Daoy (cell line): ENCODE data around the gene OR1J1. TPM values are rescaled to one million over a fixed set of nuclear protein-coding genes. Genes with fewer than 3 reads are reported as not detected.
A peak's percentile ranks its signal among the peaks of the same experiment; 100 is the strongest.

Source experiments
- DNase-seq: peaks from one replicate; pipeline ENCODE4 v3.0.0-alpha.2; 2015; ENCODE audit warnings: low read depth
- total RNA-seq: library from RNA; depleted of rRNA; stranded (reverse); fragments of >200 nt; shearing (Covaris generic); gene quantifications from 2 replicates; pipeline ENCODE4 v1.2.3, GENCODE V29; 2014; rRNA removed

OR1J1 gene
- total RNA-seq, 1 experiment from 2014 or later = not detected

GRCh38 chr9:122445155-122445749, 32.5 kb downstream of the OR1J1 start:
- peak; percentile 14 for DNase-seq

GRCh38 chr9:122444041-122444733, 33.5 kb downstream of the OR1J1 start:
- DNase-seq = no peak

- no peak for DNase-seq
These were observed 35.2 kb downstream of the OR1J1 start for GRCh38 chr9:122442568-122442967.

Other genes starting within 250 kb of the OR1J1 start
- gene LHX6, start 249.0 kb downstream of the OR1J1 start, total RNA-seq = 0.69 and 1.5 TPM in 2 replicates
- 21.8 and 22.3 TPM in 2 replicates for gene RBM18, start 213.1 kb downstream of the OR1J1 start, total RNA-seq
- 50.6 and 61.0 TPM in 2 replicates for gene MRRF, start 213.0 kb downstream of the OR1J1 start, total RNA-seq
- 0.51 TPM in 1 of 2 replicates, not detected in the other for gene PTGS1, start 106.9 kb downstream of the OR1J1 start, total RNA-seq
- not detected in 2 replicates for gene OR1J2, start 32.9 kb upstream of the OR1J1 start, total RNA-seq
- not detected in 2 replicates for gene OR1J4, start 41.2 kb upstream of the OR1J1 start, total RNA-seq
- gene OR1N1, start 49.4 kb upstream of the OR1J1 start, total RNA-seq = not detected in 2 replicates
- not detected in 2 replicates for gene OR1N2, start 75.2 kb upstream of the OR1J1 start, total RNA-seq
- not detected in 2 replicates for gene OR1L8, start 105.5 kb upstream of the OR1J1 start, total RNA-seq
- gene OR1Q1, start 136.8 kb upstream of the OR1J1 start, total RNA-seq = not detected in 2 replicates
- gene OR1B1, start 179.7 kb upstream of the OR1J1 start, total RNA-seq = not detected in 2 replicates
- gene OR1L1, start 183.8 kb upstream of the OR1J1 start, total RNA-seq = not detected in 2 replicates
- not detected in 2 replicates for gene OR1L3, start 197.2 kb upstream of the OR1J1 start, total RNA-seq
- not detected in 2 replicates for gene OR1L4, start 246.1 kb upstream of the OR1J1 start, total RNA-seq